ENCODE measurements around the gene NLRP8.

NLRP8 gene

DNA sequence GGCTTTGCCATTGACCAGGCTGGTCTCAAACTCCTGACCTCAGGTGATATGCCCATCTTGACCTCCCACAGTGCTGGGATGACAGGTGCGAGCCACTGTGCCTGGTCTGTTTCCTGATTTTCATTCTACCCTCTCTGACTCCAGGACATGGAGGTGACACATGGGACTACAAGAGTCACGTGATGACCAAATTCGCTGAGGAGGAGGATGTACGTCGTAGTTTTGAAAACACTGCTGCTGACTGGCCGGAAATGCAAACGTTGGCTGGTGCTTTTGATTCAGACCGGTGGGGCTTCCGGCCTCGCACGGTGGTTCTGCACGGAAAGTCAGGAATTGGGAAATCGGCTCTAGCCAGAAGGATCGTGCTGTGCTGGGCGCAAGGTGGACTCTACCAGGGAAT lies 79.1 kb downstream of the NLRP8 start:
- DNase-seq: no peak

More for the DNA sequence above, 79.1 kb downstream of the NLRP8 start:
- Histone ChIP-seq H3K9me3 (no peaks in the 10 kb centered on the region; the same call in 1 of the 2 replicates), H3K4me3 (ENCODE audit: low read depth, low read length) (no peak overlapping the region), H3K4me1 (no peaks in the 10 kb centered on the region), H3K36me3 (no peaks in the 10 kb centered on the region), H3K27me3 (peaks cover 27% of the 10 kb centered on the region)
- TF ChIP-seq, protein P1, sequence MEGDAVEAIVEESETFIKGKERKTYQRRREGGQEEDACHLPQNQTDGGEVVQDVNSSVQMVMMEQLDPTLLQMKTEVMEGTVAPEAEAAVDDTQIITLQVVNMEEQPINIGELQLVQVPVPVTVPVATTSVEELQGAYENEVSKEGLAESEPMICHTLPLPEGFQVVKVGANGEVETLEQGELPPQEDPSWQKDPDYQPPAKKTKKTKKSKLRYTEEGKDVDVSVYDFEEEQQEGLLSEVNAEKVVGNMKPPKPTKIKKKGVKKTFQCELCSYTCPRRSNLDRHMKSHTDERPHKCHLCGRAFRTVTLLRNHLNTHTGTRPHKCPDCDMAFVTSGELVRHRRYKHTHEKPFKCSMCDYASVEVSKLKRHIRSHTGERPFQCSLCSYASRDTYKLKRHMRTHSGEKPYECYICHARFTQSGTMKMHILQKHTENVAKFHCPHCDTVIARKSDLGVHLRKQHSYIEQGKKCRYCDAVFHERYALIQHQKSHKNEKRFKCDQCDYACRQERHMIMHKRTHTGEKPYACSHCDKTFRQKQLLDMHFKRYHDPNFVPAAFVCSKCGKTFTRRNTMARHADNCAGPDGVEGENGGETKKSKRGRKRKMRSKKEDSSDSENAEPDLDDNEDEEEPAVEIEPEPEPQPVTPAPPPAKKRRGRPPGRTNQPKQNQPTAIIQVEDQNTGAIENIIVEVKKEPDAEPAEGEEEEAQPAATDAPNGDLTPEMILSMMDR (IDR thresholded peaks at IDR 0.05; ENCODE audit: low read depth, low read length): no peak
